GM18498 (cell line): ENCODE data around the gene OR5K4.

Source experiments
- ATAC-seq: cut with Tn5 transposase; IDR thresholded peaks from one replicate; pipeline ENCODE4 v1.9.1; 2021; ENCODE audit warnings: mild to moderate bottlenecking, moderate library complexity; ENCODE audit not compliant: unreplicated experiment

OR5K4 gene

GRCh38 chr3:98353554-98353953 lies at the start of gene OR5K4:
TSS of gene OR5K4 (plus strand) at chr3:98353854. CDS start at chr3:98353854, 0 bp downstream.
- ATAC-seq: no peak

- no peak for ATAC-seq
Measured at GRCh38 chr3:98322101-98322500, 31.6 kb upstream of the OR5K4 start.

GRCh38 chr3:98322686-98323085 lies 31.0 kb upstream of the OR5K4 start:
- ATAC-seq: no peak

GRCh38 chr3:98323425-98323824 lies 30.2 kb upstream of the OR5K4 start:
- no peak for ATAC-seq

GRCh38 chr3:98325055-98325454 lies 28.6 kb upstream of the OR5K4 start:
- no peak for ATAC-seq

- no peak for ATAC-seq
Measured at GRCh38 chr3:98326105-98326893, 27.4 kb upstream of the OR5K4 start.

- ATAC-seq: peak; percentile 72
Measured at GRCh38 chr3:98326945-98327344, 26.7 kb upstream of the OR5K4 start.

- ATAC-seq: no peak
Measured at GRCh38 chr3:98328933-98329332, 24.7 kb upstream of the OR5K4 start.

GRCh38 chr3:98329392-98330124 lies 24.1 kb upstream of the OR5K4 start:
- ATAC-seq: peak; percentile 59

- ATAC-seq: no peak
Measured at GRCh38 chr3:98331329-98331728, 22.3 kb upstream of the OR5K4 start.

- ATAC-seq: peak; percentile 66
Measured at GRCh38 chr3:98333989-98334606, 19.6 kb upstream of the OR5K4 start.

GRCh38 chr3:98339031-98339430 lies 14.6 kb upstream of the OR5K4 start:
- ATAC-seq: no peak

GRCh38 chr3:98341758-98342157 lies 11.9 kb upstream of the OR5K4 start:
- ATAC-seq: no peak

- ATAC-seq: peak; percentile 73
Measured at GRCh38 chr3:98343647-98344507, 9.8 kb upstream of the OR5K4 start.

GRCh38 chr3:98350082-98350481 lies 3.6 kb upstream of the OR5K4 start:
- no peak for ATAC-seq

GRCh38 chr3:98359250-98359649 lies 5.6 kb downstream of the OR5K4 start:
- ATAC-seq: no peak

- ATAC-seq: peak; percentile 84
Measured at GRCh38 chr3:98359993-98360675, 6.5 kb downstream of the OR5K4 start.

GRCh38 chr3:98360681-98361080 lies 7.0 kb downstream of the OR5K4 start:
- ATAC-seq: no peak

GRCh38 chr3:98361289-98361688 lies 7.6 kb downstream of the OR5K4 start:
- ATAC-seq: peak; percentile 67
